H9 (cell line): Measurements from ENCODE around the gene CERS4. TPM values are rescaled to one million over a fixed set of nuclear protein-coding genes. Genes with fewer than 3 reads are reported as not detected.

Experiments used
- DNase-seq: peaks from one replicate; pipeline ENCODE4 v3.0.0-alpha.2; 2017
- H2AFZ ChIP-seq: one replicate; pipeline ENCODE4 v1.6.1; 2013; ENCODE audit warnings: mild to moderate bottlenecking, low read length, control low read depth, moderate library complexity
- H2AK5ac ChIP-seq: 2 replicates; pipeline ENCODE4 v1.6.1; 2013; ENCODE audit warnings: low read length, control low read depth, mixed read lengths; ENCODE audit not compliant: insufficient read length
- H2BK120ac ChIP-seq: one replicate; pipeline ENCODE4 v1.6.1; 2013; ENCODE audit warnings: low read depth, mild to moderate bottlenecking, low read length, control low read depth, inconsistent platforms; ENCODE audit not compliant: poor library complexity, severe bottlenecking
- H2BK12ac ChIP-seq: 2 replicates; pipeline ENCODE4 v1.6.1; 2013; ENCODE audit warnings: low read length, control low read depth, mixed read lengths, low read depth; ENCODE audit not compliant: insufficient read length
- H2BK15ac ChIP-seq: 2 replicates; pipeline ENCODE4 v1.6.1; 2013; ENCODE audit warnings: low read depth, low read length, control low read depth
- H2BK20ac ChIP-seq: one replicate; pipeline ENCODE4 v1.6.1; 2013; ENCODE audit warnings: low read depth, mild to moderate bottlenecking, low read length, control low read depth, inconsistent platforms; ENCODE audit not compliant: poor library complexity, severe bottlenecking
- H2BK5ac ChIP-seq: 2 replicates; pipeline ENCODE4 v1.6.1; 2013; ENCODE audit warnings: low read length, control low read depth, mixed read lengths; ENCODE audit not compliant: insufficient read length
- H3K14ac ChIP-seq: 2 replicates; pipeline ENCODE4 v1.6.1; 2013; ENCODE audit warnings: low read length, control low read depth; ENCODE audit not compliant: insufficient read depth
- H3K18ac ChIP-seq: 2 replicates; pipeline ENCODE4 v1.6.1; 2013; ENCODE audit warnings: low read depth, mild to moderate bottlenecking, mixed read lengths, low read length, control low read depth; ENCODE audit not compliant: insufficient read length
- H3K23ac ChIP-seq: 2 replicates; pipeline ENCODE4 v1.6.1; 2013; ENCODE audit warnings: low read length, control low read depth, mixed read lengths, low read depth; ENCODE audit not compliant: insufficient read length
- H3K23me2 ChIP-seq: 2 replicates; pipeline ENCODE4 v1.6.1; 2013; ENCODE audit warnings: low read depth, mild to moderate bottlenecking, mixed read lengths, low read length, control low read depth; ENCODE audit not compliant: insufficient read length, poor library complexity, severe bottlenecking
- H3K27ac ChIP-seq: 2 replicates; pipeline ENCODE4 v1.5.1; 2013; ENCODE audit warnings: low read length, control low read depth, mixed read lengths, low read depth; ENCODE audit not compliant: insufficient read length
- H3K27me3 ChIP-seq: 2 replicates; pipeline ENCODE4 v1.6.1; 2013; ENCODE audit warnings: low read length, control low read depth, inconsistent platforms; ENCODE audit not compliant: insufficient read depth
- H3K4ac ChIP-seq: 2 replicates; pipeline ENCODE4 v1.6.1; 2013; ENCODE audit warnings: low read depth, mild to moderate bottlenecking, control low read depth, inconsistent platforms, low read length, moderate library complexity
- H3K4me1 ChIP-seq: 2 replicates; pipeline ENCODE4 v1.6.1; 2013; ENCODE audit warnings: low read length, control low read depth, inconsistent platforms; ENCODE audit not compliant: insufficient read depth
- H3K4me2 ChIP-seq: 2 replicates; pipeline ENCODE4 v1.6.1; 2013; ENCODE audit warnings: low read length, control low read depth, mixed read lengths; ENCODE audit not compliant: insufficient read length, insufficient read depth
- H3K56ac ChIP-seq: 2 replicates; pipeline ENCODE4 v1.6.1; 2013; ENCODE audit warnings: low read depth, mild to moderate bottlenecking, mixed read lengths, low read length, control low read depth; ENCODE audit not compliant: insufficient read length
- H3K79me1 ChIP-seq: 2 replicates; pipeline ENCODE4 v1.6.1; 2013; ENCODE audit warnings: low read depth, mild to moderate bottlenecking, moderate library complexity, low read length, control low read depth, inconsistent platforms; ENCODE audit not compliant: insufficient read depth, poor library complexity, severe bottlenecking
- H3K79me2 ChIP-seq: 2 replicates; pipeline ENCODE4 v1.6.1; 2013; ENCODE audit warnings: low read length, control low read depth, inconsistent platforms; ENCODE audit not compliant: insufficient read depth
- H3K9ac ChIP-seq: 2 replicates; pipeline ENCODE4 v1.6.1; 2013; ENCODE audit warnings: low read length, control low read depth, mixed read lengths; ENCODE audit not compliant: insufficient read length; ENCODE audit errors: extremely low read depth
- H3K9me3 ChIP-seq: one replicate; pipeline ENCODE4 v1.6.1; 2013; ENCODE audit warnings: low read depth, low read length, inconsistent platforms; ENCODE audit not compliant: control insufficient read depth
- H3T11ph ChIP-seq: one replicate; pipeline ENCODE4 v1.6.1; 2013; ENCODE audit warnings: mild to moderate bottlenecking, low read length, control low read depth, inconsistent platforms
- H4K20me1 ChIP-seq: one replicate; pipeline ENCODE4 v1.6.1; 2013; ENCODE audit not compliant: control insufficient read depth, insufficient read length, insufficient read depth
- H4K5ac ChIP-seq: 2 replicates; pipeline ENCODE4 v1.6.1; 2013; ENCODE audit warnings: low read depth, mild to moderate bottlenecking, mixed read lengths, low read length, control low read depth; ENCODE audit not compliant: insufficient read length
- H4K8ac ChIP-seq: replicated peaks from 2 replicates; pipeline ENCODE4 v1.6.1; 2013; ENCODE audit warnings: low read length, control low read depth, mixed read lengths, low read depth; ENCODE audit not compliant: insufficient read length
- H4K91ac ChIP-seq: 2 replicates; pipeline ENCODE4 v1.6.1; 2013; ENCODE audit warnings: low read depth, mild to moderate bottlenecking, moderate library complexity, mixed read lengths, low read length, control low read depth; ENCODE audit not compliant: insufficient read length
- H3K27ac Mint-ChIP-seq, 3 experiments: 2 replicates in 2 of 3; 3 replicates in 1 of 3; pipeline ENCODE4 v1.8.0; 2020 to 2021; ENCODE audit warnings: mixed read lengths in 3 of 3, mild to moderate bottlenecking in 1 of 3, moderate library complexity in 1 of 3
- H3K27me3 Mint-ChIP-seq: 2 replicates; pipeline ENCODE4 v1.8.0; 2021; ENCODE audit warnings: low read depth, mild to moderate bottlenecking, moderate library complexity, mixed read lengths
- H3K36me3 Mint-ChIP-seq, 3 experiments: 2 replicates in 2 of 3; 3 replicates in 1 of 3; pipeline ENCODE4 v1.8.0; 2020 to 2021; ENCODE audit warnings: low read depth in 3 of 3, mixed read lengths in 3 of 3; ENCODE audit not compliant: insufficient read depth in 1 of 3
- H3K4me1 Mint-ChIP-seq, 2 experiments: 2 replicates each; pipeline ENCODE4 v1.8.0; 2020; ENCODE audit warnings: mixed read lengths in 2 of 2
- H3K4me3 Mint-ChIP-seq, 2 experiments: 2 replicates in 1 of 2; 3 replicates in 1 of 2; pipeline ENCODE4 v1.8.0; 2020 to 2021; ENCODE audit warnings: mild to moderate bottlenecking in 2 of 2, mixed read lengths in 2 of 2, moderate library complexity in 1 of 2
- H3K9me3 Mint-ChIP-seq, 2 experiments: 2 replicates in 1 of 2; 3 replicates in 1 of 2; pipeline ENCODE4 v1.8.0; 2020; ENCODE audit warnings: mild to moderate bottlenecking in 2 of 2, mixed read lengths in 2 of 2, moderate library complexity in 1 of 2
- CTCF ChIP-seq: fragments of 200-600 bp; sonication (generic); conservative IDR thresholded peaks from 3 replicates; pipeline ENCODE4 v1.8.0; 2021; ENCODE audit warnings: antibody characterized with exemption, mild to moderate bottlenecking
- WGBS: extraction: QIAGEN DNeasy Blood & Tissue Kit; methylation state at CpG from one replicate; pipeline ENCODE4 v1.1.7; 2013; ENCODE audit warnings: missing lambda C conversion rate, low lambda C conversion rate, mixed read lengths; ENCODE audit not compliant: insufficient read length; ENCODE audit errors: extremely low coverage; 5-methylcytosine and 5-hydroxymethylcytosine counted together
- total RNA-seq: library from RNA; stranded (reverse); gene quantifications from 2 replicates; pipeline ENCODE4 v1.2.1, GENCODE V29; 2021

The CERS4 gene
- total RNA-seq, 1 experiment from 2014 or later, result 62.6 TPM

- Histone ChIP-seq H3K27me3 (no peaks in the 10 kb centered on the region), H2BK120ac (no peak overlapping the region), H4K5ac (no peak overlapping the region), H2BK12ac (no peak overlapping the region), H3K4me1 (no peaks in the 10 kb centered on the region), H4K91ac (no peak overlapping the region), H4K8ac (no peak overlapping the region), H4K20me1 (no peaks in the 10 kb centered on the region), H3K27ac (no peak overlapping the region), H3K79me1 (no peaks in the 10 kb centered on the region), H2AFZ (no peak overlapping the region), H2BK5ac (no peak overlapping the region), H3K23ac (no peak overlapping the region), H3K14ac (no peak overlapping the region), H2BK20ac (no peak overlapping the region), H3K9me3 (no peaks in the 10 kb centered on the region), H3K4me2 (no peak overlapping the region), H3K79me2 (no peaks in the 10 kb centered on the region), H2BK15ac (no peak overlapping the region), H3K9ac (peak overlapping the region; percentile 33), H3K23me2 (no peaks in the 10 kb centered on the region), H3K18ac (no peak overlapping the region), H3K4ac (no peak overlapping the region), H2AK5ac (no peak overlapping the region), H3K56ac (no peak overlapping the region), H3T11ph (no peak overlapping the region)
- peaks cover 0 to 6% of the 10 kb centered on the region in 2 experiments; a peak in 1 of 5 replicates for H3K9me3 Mint-ChIP-seq
- peak overlapping the region; percentile 5 to 90 (median 81); a peak in 5 of 7 replicates for H3K27ac Mint-ChIP-seq
- peaks cover 0 to 3% (median 0%) of the 10 kb centered on the region in 3 experiments; a peak in 1 of 7 replicates for H3K36me3 Mint-ChIP-seq
- H3K4me1 Mint-ChIP-seq, result peaks cover 14 to 17% of the 10 kb centered on the region in 2 experiments
- no CpG with 5 or more reads among the region's 12 CpGs for WGBS
- no peak for TF ChIP-seq CTCF
- peaks cover 6% of the 10 kb centered on the region for H3K27me3 Mint-ChIP-seq
- DNase-seq, result peak; percentile 74
- H3K4me3 Mint-ChIP-seq, result peak overlapping the region in 1 of 2 experiments; percentile 22; a peak in 1 of 5 replicates
Observed at GRCh38 chr19:8161135-8161646, 48.0 kb upstream of the CERS4 start.
